OCI-LY7 (cell line): ENCODE data around the gene ROBO2. TPM values are rescaled to one million over a fixed set of nuclear protein-coding genes. Genes with fewer than 3 reads are reported as not detected.

ENCODE experiments used
- BruUV-seq: library from RNA; stranded (reverse); fragments of 400-500 nt; replicated peaks from 2 replicates; lab custom pipeline; 2021; lab: Mats Ljungman, UMichigan
- CTCF ChIA-PET: fragments of 300-600 bp; sonication (Branson Sonifier 250); formaldehyde crosslinking; loops from one replicate; lab custom pipeline; 2022; ENCODE audit warnings: antibody characterized with exemption; ENCODE audit not compliant: unreplicated experiment; lab: Charles Lee
- POLR2A ChIA-PET: fragments of 300-600 bp; sonication (Branson Sonifier 250); formaldehyde crosslinking; loops from one replicate; lab custom pipeline; 2022; ENCODE audit warnings: antibody characterized with exemption; lab: Charles Lee
- DNase-seq: peaks from one replicate; pipeline ENCODE4 v3.0.0-alpha.2; 2015; ENCODE audit warnings: low spot score
- H2AFZ ChIP-seq: fragments of 200-600 bp; sonication (generic), shearing (Covaris generic); 2 replicates; pipeline ENCODE4 v1.6.1; 2014; ENCODE audit warnings: mild to moderate bottlenecking, antibody characterized with exemption, low read length, moderate library complexity
- H3K27ac ChIP-seq: fragments of 200-600 bp; sonication (generic); 2 replicates; pipeline ENCODE4 v1.5.1; 2014; ENCODE audit warnings: mixed run types, low read depth, mild to moderate bottlenecking, moderate library complexity, low read length, inconsistent platforms; ENCODE audit not compliant: poor library complexity, severe bottlenecking
- H3K36me3 ChIP-seq: fragments of 200-600 bp; sonication (generic); 2 replicates; pipeline ENCODE4 v1.6.1; 2014; ENCODE audit warnings: mild to moderate bottlenecking, antibody characterized with exemption, low read length, moderate library complexity, mixed read lengths; ENCODE audit not compliant: insufficient read depth
- H3K4me1 ChIP-seq: fragments of 200-600 bp; sonication (generic); 2 replicates; pipeline ENCODE4 v1.5.1; 2014; ENCODE audit warnings: mild to moderate bottlenecking, low read length; ENCODE audit not compliant: insufficient read depth, poor library complexity, severe bottlenecking
- H3K4me2 ChIP-seq: fragments of 200-600 bp; sonication (generic); 2 replicates; pipeline ENCODE4 v1.6.1; 2014; ENCODE audit warnings: mild to moderate bottlenecking, low read length
- H3K4me3 ChIP-seq: fragments of 200-600 bp; sonication (generic); 2 replicates; pipeline ENCODE4 v1.5.1; 2014; ENCODE audit warnings: mild to moderate bottlenecking, low read depth, low read length; ENCODE audit not compliant: poor library complexity, severe bottlenecking
- H3K79me2 ChIP-seq: fragments of 200-600 bp; sonication (generic); 2 replicates; pipeline ENCODE4 v1.6.1; 2016; ENCODE audit warnings: low read depth, mild to moderate bottlenecking, low read length, moderate library complexity, mixed read lengths; ENCODE audit not compliant: insufficient read depth
- H3K9me2 ChIP-seq: fragments of 200-600 bp; sonication (generic); 2 replicates; pipeline ENCODE4 v1.6.1; 2016; ENCODE audit warnings: mild to moderate bottlenecking, low read length, mixed read lengths; ENCODE audit not compliant: insufficient read depth
- H3K9me3 ChIP-seq: fragments of 200-600 bp; sonication (generic); 2 replicates; pipeline ENCODE4 v1.6.1; 2014; ENCODE audit warnings: mild to moderate bottlenecking, mixed run types, low read length, mixed read lengths
- H4K20me1 ChIP-seq: fragments of 200-600 bp; sonication (generic); 2 replicates; pipeline ENCODE4 v1.6.1; 2014; ENCODE audit warnings: mild to moderate bottlenecking, antibody characterized with exemption, low read length, moderate library complexity, mixed read lengths; ENCODE audit not compliant: insufficient read depth
- CTCF ChIP-seq: fragments of 200-600 bp; sonication (generic); conservative IDR thresholded peaks from 2 replicates; pipeline ENCODE4 v1.5.1; 2014; ENCODE audit warnings: mild to moderate bottlenecking, antibody characterized with exemption, low read length, moderate library complexity, mixed read lengths
- EZH2phosphoT487 ChIP-seq: fragments of 200-600 bp; sonication (generic); IDR thresholded peaks from 2 replicates; pipeline ENCODE4 v1.6.1; 2018; ENCODE audit warnings: low read depth, borderline replicate concordance, mild to moderate bottlenecking, mixed run types, antibody characterized with exemption, low read length, moderate library complexity, mixed read lengths
- intact Hi-C: fragments of 100-400 bp; cut with micrococcal nuclease; formaldehyde crosslinking; loops from one replicate; pipeline ENCODE4 v1.10.0; 2022; ENCODE audit not compliant: unreplicated experiment
- total RNA-seq, 2 experiments: library from RNA; depleted of rRNA in 1 of 2; stranded (reverse); fragments of >200 nt in 1 of 2; shearing (Covaris generic) in 1 of 2; gene quantifications; 2 replicates each; pipeline ENCODE4 v1.2.3, GENCODE V29; 2014 to 2022

Gene ROBO2
- total RNA-seq, 2 experiments from 2014 or later: 0.06 to 4.8 TPM

GRCh38 chr3:77240072-77240650 is 200.3 kb downstream of the ROBO2 start:
- ChIA-PET POLR2A (no interaction called here), CTCF (no interaction called here)
- intact Hi-C loops: no loop called here
- no peaks in the 10 kb centered on the region for H3K4me1 ChIP-seq
- H3K9me2 ChIP-seq: no peaks in the 10 kb centered on the region
- no peak overlapping the region for H3K4me2 ChIP-seq
- H3K79me2 ChIP-seq: no peaks in the 10 kb centered on the region
- no peaks in the 10 kb centered on the region for H3K36me3 ChIP-seq
- no peak overlapping the region for H3K27ac ChIP-seq
- no peak overlapping the region for H2AFZ ChIP-seq
- TF ChIP-seq EZH2phosphoT487 (no peak), CTCF (no peak)
- H3K4me3 ChIP-seq: no peak overlapping the region
- H3K9me3 ChIP-seq: no peaks in the 10 kb centered on the region
- H4K20me1 ChIP-seq: no peaks in the 10 kb centered on the region
- no TSS peak for BruUV-seq
- DNase-seq: no peak

GRCh38 chr3:77242371-77242770 is 202.5 kb downstream of the ROBO2 start:
- Histone ChIP-seq H3K9me3 (no peaks in the 10 kb centered on the region), H3K9me2 (no peaks in the 10 kb centered on the region), H3K4me3 (no peak overlapping the region), H2AFZ (no peak overlapping the region), H3K36me3 (no peaks in the 10 kb centered on the region), H3K79me2 (no peaks in the 10 kb centered on the region), H4K20me1 (no peaks in the 10 kb centered on the region), H3K27ac (no peak overlapping the region), H3K4me2 (no peak overlapping the region), H3K4me1 (no peaks in the 10 kb centered on the region)
- BruUV-seq: no TSS peak
- TF ChIP-seq CTCF (no peak), EZH2phosphoT487 (no peak)
- POLR2A ChIA-PET: no interaction called here
- intact Hi-C loops: no loop called here
- DNase-seq: no peak
- CTCF ChIA-PET: no interaction called here

- BruUV-seq: no TSS peak
- TF ChIP-seq CTCF: no peak
Measured at GRCh38 chr3:77244981-77245380, 205.1 kb downstream of the ROBO2 start.

More at GRCh38 chr3:77244981-77245380, 205.1 kb downstream of the ROBO2 start:
- Histone ChIP-seq H3K9me2 (no peaks in the 10 kb centered on the region), H3K36me3 (no peaks in the 10 kb centered on the region), H3K4me1 (no peaks in the 10 kb centered on the region), H3K9me3 (no peaks in the 10 kb centered on the region), H4K20me1 (no peaks in the 10 kb centered on the region), H3K79me2 (no peaks in the 10 kb centered on the region), H3K4me2 (no peak overlapping the region), H2AFZ (no peak overlapping the region), H3K27ac (no peak overlapping the region), H3K4me3 (no peak overlapping the region)
- CTCF ChIA-PET: no interaction called here
- DNase-seq: no peak
- intact Hi-C loops: no loop called here
- POLR2A ChIA-PET: no interaction called here
